ENCODE measurements around the gene TRMT1L. TPM values are rescaled to one million over a fixed set of nuclear protein-coding genes. Genes with fewer than 3 reads are reported as not detected.

The TRMT1L gene
- total RNA-seq, 4 donors from 2014 or later: 10.2 to 24.1 (median 20.9) TPM

- Histone ChIP-seq H3K4me1 (no peaks in the 10 kb centered on the region), H3K9me3 (no peaks in the 10 kb centered on the region), H3K36me3 (no peaks in the 10 kb centered on the region), H3K27ac (no peak overlapping the region), H3K4me3 (no peak overlapping the region), H3K27me3 (no peaks in the 10 kb centered on the region)
- intact Hi-C loops (cut with DNase I; ENCODE audit: low total_unique reads): no loop called here
- DNase-seq: no peak
- TF ChIP-seq POLR2A (IDR thresholded peaks at IDR 0.05): no peak
- TF ChIP-seq CTCF (IDR thresholded peaks at IDR 0.05): no peak
These were observed 44.4 kb downstream of the TRMT1L start for GRCh38 chr1:185112356-185112755.

GRCh38 chr1:185111873-185112272 lies 44.9 kb downstream of the TRMT1L start:
- TF ChIP-seq POLR2A (IDR thresholded peaks at IDR 0.05) (no peak), CTCF (IDR thresholded peaks at IDR 0.05) (no peak)
- no peaks in the 10 kb centered on the region for H3K27me3 ChIP-seq
- no peak overlapping the region for H3K27ac ChIP-seq
- H3K4me3 ChIP-seq: no peak overlapping the region
- H3K4me1 ChIP-seq: no peaks in the 10 kb centered on the region
- H3K9me3 ChIP-seq: no peaks in the 10 kb centered on the region
- H3K36me3 ChIP-seq: no peaks in the 10 kb centered on the region
- intact Hi-C loops (cut with DNase I; ENCODE audit: low total_unique reads): no loop called here
- no peak for DNase-seq

- Histone ChIP-seq H3K27me3 (no peaks in the 10 kb centered on the region), H3K4me3 (no peak overlapping the region), H3K36me3 (no peaks in the 10 kb centered on the region), H3K4me1 (no peaks in the 10 kb centered on the region), H3K9me3 (no peaks in the 10 kb centered on the region), H3K27ac (no peak overlapping the region)
- TF ChIP-seq POLR2A (IDR thresholded peaks at IDR 0.05) (no peak), CTCF (IDR thresholded peaks at IDR 0.05) (no peak)
- DNase-seq: no peak
- intact Hi-C loops (cut with DNase I; ENCODE audit: low total_unique reads): no loop called here
These were observed 46.6 kb downstream of the TRMT1L start for GRCh38 chr1:185110145-185110544.

GRCh38 chr1:185108321-185108720 lies 48.4 kb downstream of the TRMT1L start:
- Histone ChIP-seq H3K27ac (no peak overlapping the region), H3K4me1 (no peaks in the 10 kb centered on the region), H3K4me3 (no peak overlapping the region), H3K9me3 (no peaks in the 10 kb centered on the region), H3K27me3 (no peaks in the 10 kb centered on the region), H3K36me3 (no peaks in the 10 kb centered on the region)
- intact Hi-C loops (cut with DNase I; ENCODE audit: low total_unique reads): no loop called here
- DNase-seq: no peak
- TF ChIP-seq CTCF (IDR thresholded peaks at IDR 0.05): no peak
- TF ChIP-seq POLR2A (IDR thresholded peaks at IDR 0.05): no peak

GRCh38 chr1:185105121-185105520 lies 51.6 kb downstream of the TRMT1L start:
- TF ChIP-seq POLR2A (IDR thresholded peaks at IDR 0.05): no peak
- TF ChIP-seq CTCF (IDR thresholded peaks at IDR 0.05): no peak
- no peaks in the 10 kb centered on the region for H3K4me1 ChIP-seq
- H3K9me3 ChIP-seq: no peaks in the 10 kb centered on the region
- H3K27me3 ChIP-seq: no peaks in the 10 kb centered on the region
- H3K27ac ChIP-seq: no peak overlapping the region
- no peaks in the 10 kb centered on the region for H3K36me3 ChIP-seq
- no peak overlapping the region for H3K4me3 ChIP-seq
- intact Hi-C loops (cut with DNase I; ENCODE audit: low total_unique reads): no loop called here
- no peak for DNase-seq

Data from uterus (tissue), 4 donors.